Measurements from ENCODE around the gene VTI1A. TPM values are rescaled to one million over a fixed set of nuclear protein-coding genes. Genes with fewer than 3 reads are reported as not detected.

VTI1A gene
- total and polyA plus RNA-seq, 2 of the 4 experiments (the other 2 are of a cell fraction): 9.7 to 24.9 TPM

- H3K18ac ChIP-seq (ENCODE audit: low read depth, low read length): no peak overlapping the region
- POLR2A ChIA-PET (ENCODE audit: unreplicated experiment): no interaction called here
- no peak overlapping the region for H3K14ac ChIP-seq (replicated peaks; ENCODE audit: low read depth, low read length)
- H4K20me1 ChIP-seq (ENCODE audit: insufficient read depth, low read length): no peaks in the 10 kb centered on the region
- no CpG with 5 or more reads among the region's 1 CpG for WGBS, 2 experiments (ENCODE audit: extremely low coverage in 2 of 2, insufficient read length in 1 of 2)
- no peak overlapping the region for H3K9ac ChIP-seq (ENCODE audit: low read depth, low read length)
- H3K36me3 ChIP-seq (ENCODE audit: control insufficient read depth, insufficient read depth, low read length): 0 out of 2 replicates have a peak, but pooled peaks cover 1% of the 10 kb centered on the region
- no peak overlapping the region for H4K5ac ChIP-seq (ENCODE audit: low read depth, low read length)
- no TSS peak for BruUV-seq (replicated peaks)
- H3K4me3 ChIP-seq (ENCODE audit: insufficient read depth, low read depth, low read length): no peak overlapping the region
- no peak overlapping the region for H2BK5ac ChIP-seq (ENCODE audit: low read depth, low read length, poor library complexity, severe bottlenecking)
- H3K23ac ChIP-seq (ENCODE audit: low read depth, low read length): no peak overlapping the region
- no peaks in the 10 kb centered on the region for H3K9me3 ChIP-seq (ENCODE audit: control insufficient read depth, insufficient read depth, low read length)
- in situ Hi-C loops (cut with MboI; ENCODE audit: low sequenced_read_pairs) (no loop called here), dilution Hi-C loops (cut with HindIII; ENCODE audit: low sequenced_read_pairs, unreplicated experiment) (no loop called here), intact Hi-C loops (cut with micrococcal nuclease) (no loop called here)
- no peak overlapping the region for H2AK5ac ChIP-seq (ENCODE audit: low read depth, low read length)
- no peak for DNase-seq
- H2BK15ac ChIP-seq (ENCODE audit: low read depth, low read length): no peak overlapping the region
- H4K91ac ChIP-seq (ENCODE audit: insufficient read depth, low read depth, low read length): no peak overlapping the region
- H3K27ac ChIP-seq (ENCODE audit: insufficient read depth, low read length): no peak overlapping the region
- CTCF ChIA-PET: no interaction called here
- no peak overlapping the region for H4K8ac ChIP-seq (ENCODE audit: low read depth in 2 of 2, low read length in 2 of 2)
- H3K4me2 ChIP-seq (ENCODE audit: low read depth, low read length): no peak overlapping the region
- H3K9me1 ChIP-seq (ENCODE audit: insufficient read depth, low read length): peaks cover 4% of the 10 kb centered on the region; the same call in 1 of the 2 replicates
- no peak overlapping the region for H2AFZ ChIP-seq (replicated peaks; ENCODE audit: low read length, poor library complexity)
- H2BK120ac ChIP-seq (ENCODE audit: low read depth, low read length): no peak overlapping the region
- TF ChIP-seq SMC3 (IDR thresholded peaks at IDR 0.05; ENCODE audit: low read depth, low read length): no peak
- TF ChIP-seq ELK1 (IDR thresholded peaks at IDR 0.05; ENCODE audit: borderline replicate concordance, low read depth, low read length): no peak
- TF ChIP-seq RCOR1 (IDR thresholded peaks at IDR 0.05; ENCODE audit: insufficient replicate concordance, low read length): no peak
- TF ChIP-seq POLR2A (IDR thresholded peaks at IDR 0.05; ENCODE audit: low read depth, low read length): no peak
- no peak for TF ChIP-seq RFX5 (IDR thresholded peaks at IDR 0.05; ENCODE audit: low read depth, low read length)
- no peak for TF ChIP-seq FOS (IDR thresholded peaks at IDR 0.05; ENCODE audit: low read depth, low read length)
- H2AK9ac ChIP-seq (replicated peaks; ENCODE audit: low read depth, low read length, poor library complexity): no peak overlapping the region
- no peak for ATAC-seq (ENCODE audit: low read depth)
- H3K27me3 ChIP-seq (ENCODE audit: control insufficient read depth, insufficient read depth, low read length): no peaks in the 10 kb centered on the region
- peaks cover 0 to 5% of the 10 kb centered on the region in 2 experiments; a peak in 2 of 4 replicates for H3K79me1 ChIP-seq (ENCODE audit: low read depth in 1 of 2, low read length in 2 of 2)
- H3K4me1 ChIP-seq (ENCODE audit: control insufficient read depth, insufficient read depth, low read length): peaks cover 9% of the 10 kb centered on the region
- no peak overlapping the region for H2BK20ac ChIP-seq (ENCODE audit: low read depth, low read length)
- H3K56ac ChIP-seq (ENCODE audit: extremely low read depth, insufficient read depth, low read length): no peak overlapping the region
- H3K4ac ChIP-seq (ENCODE audit: low read depth, low read length): no peak overlapping the region
Observed at GRCh38 chr10:112528235-112528634, 81.2 kb downstream of the VTI1A start.

Data from IMR-90 (cell line).